Osteocyte (in vitro differentiated cells): ENCODE measurements around the gene MYF5. TPM values are rescaled to one million over a fixed set of nuclear protein-coding genes. Genes with fewer than 3 reads are reported as not detected.

Source experiments
- DNase-seq: peaks from one replicate; pipeline ENCODE4 v3.0.0; 2021; ENCODE audit warnings: mixed read lengths; ENCODE audit not compliant: unreplicated experiment; ENCODE audit errors: extremely low spot score
- H3K27ac Mint-ChIP-seq: one replicate; pipeline ENCODE4 v1.8.0; 2021; ENCODE audit warnings: mild to moderate bottlenecking, mixed read lengths; ENCODE audit not compliant: unreplicated experiment
- H3K27me3 Mint-ChIP-seq: one replicate; pipeline ENCODE4 v1.8.0; 2021; ENCODE audit warnings: mixed read lengths; ENCODE audit not compliant: unreplicated experiment
- H3K36me3 Mint-ChIP-seq: one replicate; pipeline ENCODE4 v1.8.0; 2021; ENCODE audit warnings: mixed read lengths; ENCODE audit not compliant: unreplicated experiment
- H3K4me1 Mint-ChIP-seq: one replicate; pipeline ENCODE4 v1.8.0; 2021; ENCODE audit warnings: mixed read lengths; ENCODE audit not compliant: unreplicated experiment
- H3K4me3 Mint-ChIP-seq: one replicate; pipeline ENCODE4 v1.8.0; 2021; ENCODE audit warnings: mild to moderate bottlenecking, moderate library complexity, mixed read lengths; ENCODE audit not compliant: unreplicated experiment
- H3K9me3 Mint-ChIP-seq: one replicate; pipeline ENCODE4 v1.8.0; 2021; ENCODE audit warnings: mixed read lengths; ENCODE audit not compliant: unreplicated experiment
- CTCF ChIP-seq: fragments of 200-600 bp; sonication (generic); IDR thresholded peaks from 2 replicates; pipeline ENCODE4 v1.5.0; 2021; ENCODE audit warnings: antibody characterized with exemption, mild to moderate bottlenecking, moderate library complexity
- total RNA-seq: library from RNA; stranded (reverse); gene quantifications from 2 replicates; pipeline ENCODE4 v1.2.1, GENCODE V29; 2021

Gene MYF5
- total RNA-seq, 1 donor from 2014 or later: not detected

DNA sequence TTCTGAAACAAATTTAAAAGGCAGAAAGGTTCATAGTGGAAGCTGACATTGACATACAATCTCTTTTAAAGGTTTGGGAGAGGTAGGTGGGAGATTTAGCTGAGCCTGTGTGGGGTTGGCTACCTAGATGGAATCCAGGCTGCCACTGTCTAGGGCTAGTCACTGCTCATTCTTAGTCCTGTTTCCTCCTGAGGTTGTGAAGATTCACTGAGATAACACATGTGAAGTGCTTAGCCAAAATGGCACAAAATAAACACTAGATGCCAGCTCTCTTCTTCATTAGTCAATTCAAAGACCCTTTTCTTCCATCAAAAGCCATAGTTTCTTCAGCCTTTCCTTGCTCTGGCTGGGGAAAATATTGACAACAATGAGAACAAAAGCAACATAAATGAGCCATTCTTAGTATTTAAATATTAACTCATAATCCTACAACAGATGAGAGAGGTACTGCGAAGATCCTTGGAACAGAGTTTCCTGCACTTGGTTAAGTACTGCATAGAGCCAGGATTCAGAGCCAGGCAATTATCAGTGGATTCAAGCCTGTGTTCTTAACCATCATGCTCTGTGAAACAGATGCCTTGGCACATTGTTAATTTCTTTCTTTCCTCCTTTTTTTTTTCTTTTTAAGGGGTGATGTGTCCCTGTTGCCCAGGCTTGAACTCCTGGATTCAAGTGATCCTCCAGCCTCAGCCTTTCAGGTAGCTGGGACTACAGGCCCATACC lies 5.8 kb upstream of the MYF5 start:
- Mint-ChIP-seq H3K4me1 (peaks cover 15% of the 10 kb centered on the region), H3K4me3 (no peak overlapping the region), H3K27ac (no peak overlapping the region), H3K27me3 (peaks cover 6% of the 10 kb centered on the region), H3K9me3 (no peaks in the 10 kb centered on the region), H3K36me3 (no peaks in the 10 kb centered on the region)
- no peak for DNase-seq
- TF ChIP-seq CTCF: no peak

GRCh38 chr12:80711866-80712265 lies 4.8 kb upstream of the MYF5 start:
- no peak for DNase-seq
- no peak overlapping the region for H3K4me3 Mint-ChIP-seq
- no peak overlapping the region for H3K27ac Mint-ChIP-seq
- H3K36me3 Mint-ChIP-seq: no peaks in the 10 kb centered on the region
- H3K9me3 Mint-ChIP-seq: no peaks in the 10 kb centered on the region
- H3K27me3 Mint-ChIP-seq: peaks cover 6% of the 10 kb centered on the region
- peaks cover 15% of the 10 kb centered on the region for H3K4me1 Mint-ChIP-seq
- no peak for TF ChIP-seq CTCF

DNA sequence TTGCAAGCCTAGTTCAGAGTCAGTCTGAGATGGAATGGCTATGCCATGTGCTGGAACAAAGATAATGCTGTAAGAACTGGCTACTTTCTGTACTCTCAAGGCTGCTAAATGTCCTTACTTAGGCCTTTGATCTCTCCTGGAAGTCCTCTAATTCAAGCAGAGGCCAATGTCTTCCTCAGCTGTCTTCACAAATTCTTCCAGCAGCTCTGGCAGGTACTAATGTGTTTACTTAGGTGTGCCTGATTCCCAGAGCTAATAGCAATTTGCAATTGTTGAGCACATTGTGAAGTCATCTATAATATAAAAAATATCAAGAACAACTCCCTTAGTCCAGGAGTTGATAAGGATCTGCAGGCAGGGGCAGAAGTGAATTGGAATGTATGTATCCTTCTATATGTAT lies 3.8 kb upstream of the MYF5 start:
- no peak for TF ChIP-seq CTCF
- peaks cover 6% of the 10 kb centered on the region for H3K27me3 Mint-ChIP-seq
- H3K27ac Mint-ChIP-seq: no peak overlapping the region
- H3K4me1 Mint-ChIP-seq: peaks cover 15% of the 10 kb centered on the region
- no peaks in the 10 kb centered on the region for H3K36me3 Mint-ChIP-seq
- H3K4me3 Mint-ChIP-seq: no peak overlapping the region
- DNase-seq: no peak
- H3K9me3 Mint-ChIP-seq: no peaks in the 10 kb centered on the region

- Mint-ChIP-seq H3K4me3 (peak overlapping the region; percentile 71), H3K4me1 (peaks cover 14% of the 10 kb centered on the region), H3K36me3 (no peaks in the 10 kb centered on the region), H3K27me3 (peaks cover 6% of the 10 kb centered on the region), H3K27ac (no peak overlapping the region), H3K9me3 (no peaks in the 10 kb centered on the region)
- TF ChIP-seq CTCF: no peak
- DNase-seq: no peak
Observed at GRCh38 chr12:80713419-80713818, 3.3 kb upstream of the MYF5 start.

- no peaks in the 10 kb centered on the region for H3K36me3 Mint-ChIP-seq
- DNase-seq: no peak
- TF ChIP-seq CTCF: no peak
- peaks cover 9% of the 10 kb centered on the region for H3K4me1 Mint-ChIP-seq
- H3K27ac Mint-ChIP-seq: no peak overlapping the region
- no peaks in the 10 kb centered on the region for H3K9me3 Mint-ChIP-seq
- H3K27me3 Mint-ChIP-seq: no peaks in the 10 kb centered on the region
- peak overlapping the region; percentile 71 for H3K4me3 Mint-ChIP-seq
Observed at GRCh38 chr12:80714055-80714454, 2.7 kb upstream of the MYF5 start.
